Hypothalamus (tissue), 51 donors: ENCODE measurements around the gene STAP1.
"Not testable (repeated sequence)": the region's sequence is repeated elsewhere in the genome, so short reads cannot be mapped to it uniquely, and the experiment has no call there.

Source experiments
- DNase-seq, 51 donors: peaks; one replicate each; lab custom pipeline; 2025; lab: John Stamatoyannopoulos, UW

The STAP1 gene, protein sequence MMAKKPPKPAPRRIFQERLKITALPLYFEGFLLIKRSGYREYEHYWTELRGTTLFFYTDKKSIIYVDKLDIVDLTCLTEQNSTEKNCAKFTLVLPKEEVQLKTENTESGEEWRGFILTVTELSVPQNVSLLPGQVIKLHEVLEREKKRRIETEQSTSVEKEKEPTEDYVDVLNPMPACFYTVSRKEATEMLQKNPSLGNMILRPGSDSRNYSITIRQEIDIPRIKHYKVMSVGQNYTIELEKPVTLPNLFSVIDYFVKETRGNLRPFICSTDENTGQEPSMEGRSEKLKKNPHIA

GRCh38 chr4:67558493-67558892 lies at the start of gene STAP1:
Gene STAP1, plus strand, starts transcription at chr4:67558727. Its CDS starts 83 bp downstream, at chr4:67558810.
- DNase-seq: no peak

- DNase-seq: no peak
Observed at GRCh38 chr4:67512501-67512900, 46.0 kb upstream of the STAP1 start.

GRCh38 chr4:67520141-67520540 lies 38.4 kb upstream of the STAP1 start:
- no peak for DNase-seq

GRCh38 chr4:67521506-67521905 lies 37.0 kb upstream of the STAP1 start:
- DNase-seq: no peak

DNA sequence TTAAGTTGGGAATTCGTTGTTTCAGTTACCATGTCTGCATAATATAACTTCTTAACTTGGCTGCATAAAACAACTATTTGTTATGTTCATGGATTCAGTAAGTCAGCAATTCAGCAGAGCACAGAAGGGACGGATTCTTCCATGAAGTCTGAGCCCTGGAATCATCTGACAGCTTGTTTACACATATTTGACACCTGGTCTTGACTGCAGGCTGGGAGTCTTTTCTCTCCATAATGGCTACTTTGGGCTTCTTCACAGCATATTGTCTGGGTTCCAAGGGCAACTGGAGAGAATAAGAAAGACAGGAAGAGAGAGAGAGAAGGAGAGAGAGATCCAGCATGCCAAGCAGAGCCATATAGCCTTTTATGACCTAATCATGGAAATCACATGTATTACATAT lies 36.3 kb upstream of the STAP1 start:
- no peak for DNase-seq

- no peak for DNase-seq
Observed at GRCh38 chr4:67522851-67523671, 35.5 kb upstream of the STAP1 start.

DNA sequence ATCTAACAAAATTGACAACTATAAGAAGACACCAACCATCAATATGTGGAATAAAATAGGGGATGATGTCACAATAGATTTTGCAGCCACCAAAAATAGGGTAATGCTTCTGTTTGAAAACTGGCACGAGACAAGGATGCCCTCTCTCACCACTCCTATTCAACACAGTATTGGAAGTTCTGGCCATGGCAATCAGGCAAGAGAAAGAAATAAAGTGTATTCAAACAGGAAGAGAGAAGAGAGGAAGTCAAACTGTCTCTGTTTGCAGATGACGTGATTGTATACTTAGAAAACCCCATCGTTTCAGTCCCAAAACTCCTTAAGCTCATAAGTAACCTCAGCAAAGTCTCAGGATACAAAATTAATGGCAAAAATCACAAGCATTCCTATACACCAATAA lies 34.4 kb upstream of the STAP1 start:
- DNase-seq: not testable (repeated sequence)

- DNase-seq: no peak
Observed at GRCh38 chr4:67531379-67531962, 27.1 kb upstream of the STAP1 start.

DNA sequence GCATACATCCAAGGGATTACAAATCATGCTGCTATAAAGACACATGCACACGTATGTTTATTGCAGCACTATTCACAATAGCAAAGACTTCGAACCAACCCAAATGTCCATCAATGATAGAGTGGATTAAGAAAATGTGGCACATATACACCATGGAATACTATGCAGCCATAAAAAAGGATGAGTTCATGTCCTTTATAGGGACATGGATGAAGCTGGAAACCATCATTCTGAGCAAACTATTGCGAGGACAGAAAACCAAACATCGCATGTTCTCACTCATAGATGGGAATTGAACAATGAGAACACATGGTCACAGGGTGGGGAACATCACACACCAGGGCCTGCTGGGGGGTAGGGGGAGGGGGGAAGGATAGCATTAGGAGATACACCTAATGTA lies 26.1 kb upstream of the STAP1 start:
- not testable (repeated sequence) for DNase-seq

GRCh38 chr4:67533112-67533511 lies 25.4 kb upstream of the STAP1 start:
- DNase-seq: no peak

- no peak for DNase-seq
Observed at GRCh38 chr4:67535280-67535840, 23.2 kb upstream of the STAP1 start.

DNA sequence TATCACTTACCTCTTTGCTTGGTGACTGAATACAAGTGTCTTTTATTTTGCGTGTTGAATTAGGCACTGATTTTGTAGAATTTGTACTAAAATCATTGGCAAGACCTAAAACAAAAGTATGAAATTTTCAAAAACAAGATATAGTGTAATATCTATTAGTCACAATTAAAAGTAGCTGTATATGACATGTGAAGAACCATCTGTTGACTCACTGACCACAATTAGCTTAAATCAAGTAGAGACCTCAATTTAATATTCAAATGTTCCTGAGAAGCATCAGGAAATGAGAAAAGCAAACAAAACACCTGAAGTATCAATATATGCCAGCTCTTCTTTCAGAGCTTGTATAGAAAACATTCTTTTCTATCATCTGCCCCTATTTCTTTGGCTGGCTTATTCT lies 18.7 kb upstream of the STAP1 start:
- DNase-seq: no peak

- DNase-seq: no peak
Observed at GRCh38 chr4:67542076-67542475, 16.5 kb upstream of the STAP1 start.

DNA sequence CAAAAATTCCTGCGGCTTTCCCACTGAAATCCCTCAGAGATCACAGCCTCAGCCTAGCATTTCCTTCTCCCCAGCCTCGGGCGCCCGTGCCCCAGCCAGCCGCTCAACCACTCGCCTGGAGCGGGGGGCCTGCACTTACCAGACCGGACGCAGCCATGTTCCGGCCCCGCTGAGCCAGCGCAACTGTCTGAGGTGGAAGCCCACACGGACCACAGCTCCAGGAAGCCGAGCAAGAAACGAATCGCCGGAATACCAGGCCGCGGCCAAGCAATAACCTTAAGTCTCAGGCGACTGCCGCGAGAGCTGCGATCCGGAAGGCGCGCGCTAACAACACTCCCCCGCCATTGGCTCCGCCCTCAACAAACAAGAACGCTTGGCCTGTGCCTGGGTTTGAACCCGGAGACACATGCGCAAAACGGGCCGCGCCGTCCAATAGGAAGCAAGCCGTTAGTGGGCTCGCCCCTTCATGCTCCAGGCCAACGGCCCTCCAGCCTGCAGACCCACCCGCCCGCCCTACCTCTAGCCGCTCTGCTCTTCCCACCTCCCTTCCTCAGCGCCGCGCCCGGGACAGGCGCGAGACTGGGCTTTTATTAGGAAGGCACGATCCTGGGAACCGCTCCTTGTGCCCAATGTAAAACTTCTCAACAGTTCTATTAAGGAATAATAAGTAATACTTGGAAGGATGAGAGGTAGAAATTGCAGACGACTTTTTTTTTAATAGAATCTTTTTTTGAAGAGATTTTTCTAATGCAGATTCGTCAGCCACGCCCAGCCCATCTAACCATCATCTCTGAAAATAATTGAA lies 13.1 kb upstream of the STAP1 start, which contains the start of gene CENPC:
Gene CENPC (minus strand): TSS at position 305 of the 805 bp plus-strand sequence. CDS start 148 bp downstream, at position 157.
- DNase-seq: peak; percentile 43 to 98 (median 93)

DNA sequence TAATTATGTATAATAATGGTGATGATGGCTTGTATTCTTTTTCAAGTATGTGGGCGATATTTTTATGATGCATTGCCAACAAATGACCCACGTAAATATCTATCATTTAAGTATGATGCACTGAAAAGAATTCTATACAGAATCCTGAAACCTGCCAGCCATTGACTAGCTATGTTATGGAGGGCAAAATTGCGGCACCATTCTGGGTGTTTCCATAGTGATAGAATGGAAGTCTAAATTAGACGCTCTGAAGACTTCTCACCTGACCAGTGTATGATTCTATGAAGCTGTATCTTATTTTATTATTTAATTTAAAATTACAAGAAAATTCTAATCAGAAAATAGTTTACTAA lies 12.5 kb upstream of the STAP1 start:
- peak in 1 of 51 donors; percentile 61 for DNase-seq

DNA sequence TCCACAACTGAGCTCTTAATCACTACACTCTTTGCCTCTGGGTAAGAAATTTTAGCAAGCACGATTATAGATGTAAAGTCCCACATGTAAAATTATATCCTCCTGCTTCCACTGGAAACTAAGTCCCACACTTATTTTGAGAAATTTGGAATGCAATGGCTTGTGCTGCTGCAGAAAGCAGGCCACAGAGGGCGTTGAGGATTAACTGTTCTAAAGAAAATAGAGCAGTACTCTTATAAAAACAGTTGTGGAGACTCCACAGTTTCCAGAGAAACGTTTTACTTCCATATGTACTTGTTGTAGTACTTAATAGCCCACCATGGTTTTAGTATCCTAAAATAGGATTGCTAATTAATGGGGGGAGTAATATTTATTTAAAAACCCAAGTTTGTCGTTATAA lies 11.6 kb upstream of the STAP1 start:
- DNase-seq: peak in 4 of 51 donors; percentile 0 to 44 (median 6)

DNA sequence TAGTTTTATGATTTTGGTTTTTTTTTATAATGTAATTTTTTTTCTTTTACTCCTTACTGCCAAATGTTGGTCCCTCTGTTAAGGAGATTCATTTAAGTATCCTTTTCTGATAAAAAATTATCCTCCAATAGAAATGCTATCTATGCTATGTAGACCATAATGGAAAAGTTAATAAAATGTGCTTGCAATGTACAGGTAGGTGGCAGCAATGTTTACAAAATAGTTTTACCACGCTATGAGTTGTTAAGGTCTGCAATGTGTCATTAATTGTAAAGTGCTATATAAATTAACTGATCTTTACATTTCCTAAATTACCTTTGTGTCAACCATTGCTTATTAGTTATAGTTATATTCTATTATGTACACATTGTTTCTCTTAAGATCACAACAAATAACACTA lies 9.4 kb upstream of the STAP1 start:
- peak in 1 of 51 donors; percentile 1 for DNase-seq

DNA sequence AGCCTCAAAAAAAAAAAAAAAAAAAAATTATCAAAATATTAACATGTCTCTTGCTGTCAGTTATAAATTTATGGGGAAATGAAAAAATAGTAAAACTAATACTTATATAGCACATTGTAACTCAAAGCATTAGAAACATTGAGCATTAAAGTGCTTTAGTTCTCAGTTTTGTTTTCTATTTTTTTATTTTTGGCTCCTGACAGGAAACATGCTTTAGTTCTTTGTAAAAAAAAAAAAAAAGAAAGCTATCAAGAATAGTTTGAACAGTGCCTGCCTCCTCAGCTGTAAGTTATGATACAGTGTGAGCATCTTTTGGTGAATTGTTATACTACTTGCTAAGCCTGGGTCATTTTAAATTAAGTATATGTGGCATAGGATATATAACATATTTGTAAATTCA lies 8.1 kb upstream of the STAP1 start:
- DNase-seq: no peak

GRCh38 chr4:67550857-67551256 lies 7.7 kb upstream of the STAP1 start:
- no peak for DNase-seq

- DNase-seq: not testable (repeated sequence)
Observed at GRCh38 chr4:67552146-67552792, 6.3 kb upstream of the STAP1 start.
